CD4-positive, alpha-beta T cell treated with Interleukin-12 subunit alpha and Interleukin-12 subunit beta, for 1 hour (primary cell): Measurements from ENCODE around the gene FLACC1.
A peak's percentile ranks its signal among the peaks of the same experiment; 100 is the strongest.
"Not testable (repeated sequence)": the region's sequence is repeated elsewhere in the genome, so short reads cannot be mapped to it uniquely, and the experiment has no call there.

Experiments used
- DNase-seq: peaks from one replicate; pipeline ENCODE4 v3.0.0-alpha.2; 2020

Gene FLACC1, protein sequence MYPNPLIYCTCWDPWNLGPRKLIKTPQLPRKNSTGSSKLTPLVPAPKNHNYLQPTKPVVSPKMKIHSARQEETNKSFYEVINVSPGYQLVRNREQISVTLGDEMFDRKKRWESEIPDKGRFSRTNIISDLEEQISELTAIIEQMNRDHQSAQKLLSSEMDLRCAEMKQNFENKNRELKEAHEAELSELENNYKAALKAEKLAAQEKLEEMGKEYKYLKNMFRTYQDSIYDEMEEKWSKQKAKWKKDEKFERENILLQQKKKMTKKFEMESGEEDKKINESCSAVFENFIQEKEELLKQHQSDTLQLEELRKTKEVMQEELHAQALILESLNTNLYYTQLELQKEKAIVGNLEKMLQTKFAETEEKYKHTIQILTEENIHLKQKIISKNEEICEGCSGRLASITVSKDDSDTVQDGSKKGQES

DNA sequence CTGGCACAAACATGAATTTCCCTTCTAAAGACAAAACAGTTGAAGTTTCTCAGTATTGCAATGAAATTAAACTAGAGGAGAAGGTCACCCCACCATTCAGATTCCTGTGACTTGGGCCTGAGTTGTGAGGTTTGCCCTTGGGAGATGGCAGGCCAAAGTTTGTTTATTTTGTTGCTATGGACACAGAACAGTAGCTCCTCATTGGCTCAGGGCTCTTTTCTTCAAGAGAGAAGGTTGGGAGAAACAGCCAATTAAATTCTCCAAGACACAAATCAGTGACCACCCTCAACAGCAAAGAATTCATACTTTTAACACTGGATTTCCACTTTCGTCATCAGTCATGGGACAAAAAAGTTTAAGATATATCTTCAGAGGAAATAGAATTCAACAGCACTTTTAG is at the start of gene FLACC1:
TSS of gene FLACC1 (minus strand) at position 125 of the 400 bp plus-strand sequence. CDS start 5,941 bp downstream, outside the sequence.
- DNase-seq = peak; percentile 9

DNA sequence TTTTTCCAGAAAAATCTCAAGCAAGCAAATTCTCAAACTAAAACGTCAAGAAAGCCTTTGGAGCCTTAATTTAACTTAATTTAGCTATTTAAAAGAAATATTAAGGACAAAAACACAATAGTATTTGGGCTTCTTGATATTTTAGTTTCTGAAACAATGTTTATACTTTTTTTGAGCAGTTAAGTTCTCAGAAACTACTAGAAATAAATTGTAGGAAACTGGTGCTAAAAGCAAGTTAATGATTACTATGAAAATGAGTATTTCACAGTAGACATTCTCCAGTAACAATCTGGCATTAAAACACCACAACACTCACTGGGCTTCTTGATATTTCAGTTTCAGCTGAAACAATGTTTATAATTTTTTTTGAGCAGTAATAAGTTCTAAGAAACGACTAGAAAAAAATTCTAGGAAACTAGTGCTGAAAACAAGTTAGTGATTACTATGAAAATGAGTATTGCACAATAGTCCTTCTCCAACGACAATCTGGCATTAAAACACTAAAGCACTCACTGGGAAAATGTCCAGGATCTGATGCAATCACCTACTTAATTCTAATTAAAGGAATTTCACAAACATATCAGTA is 49.0 kb upstream of the FLACC1 start:
- no peak for DNase-seq

DNA sequence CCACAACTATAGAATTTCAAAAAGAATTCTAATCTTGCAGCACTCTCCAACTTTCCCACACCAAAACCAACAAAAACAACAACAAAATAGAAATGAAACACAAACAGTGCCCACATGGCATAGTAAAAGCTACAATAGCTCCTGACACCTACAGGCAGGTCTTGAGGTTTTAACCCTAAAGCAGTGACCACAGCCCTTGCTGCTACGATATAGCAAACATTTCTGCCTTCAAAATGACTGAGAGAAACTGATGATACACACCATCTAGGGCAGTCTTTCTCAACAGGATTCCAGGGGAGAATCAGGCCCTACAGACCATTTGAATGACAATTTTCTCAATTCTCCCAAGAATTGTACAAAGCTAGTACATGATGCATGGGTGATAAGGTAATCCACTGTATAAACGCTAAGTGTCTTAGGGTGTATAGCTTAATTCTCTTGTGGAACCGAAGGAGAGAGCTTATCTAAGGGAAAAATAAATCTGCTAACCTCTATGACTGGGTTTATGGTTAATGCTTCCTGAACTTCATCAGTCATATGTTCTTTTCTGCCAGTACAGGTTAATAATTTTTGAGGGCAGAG is 47.6 kb upstream of the FLACC1 start:
- DNase-seq = no peak

DNA sequence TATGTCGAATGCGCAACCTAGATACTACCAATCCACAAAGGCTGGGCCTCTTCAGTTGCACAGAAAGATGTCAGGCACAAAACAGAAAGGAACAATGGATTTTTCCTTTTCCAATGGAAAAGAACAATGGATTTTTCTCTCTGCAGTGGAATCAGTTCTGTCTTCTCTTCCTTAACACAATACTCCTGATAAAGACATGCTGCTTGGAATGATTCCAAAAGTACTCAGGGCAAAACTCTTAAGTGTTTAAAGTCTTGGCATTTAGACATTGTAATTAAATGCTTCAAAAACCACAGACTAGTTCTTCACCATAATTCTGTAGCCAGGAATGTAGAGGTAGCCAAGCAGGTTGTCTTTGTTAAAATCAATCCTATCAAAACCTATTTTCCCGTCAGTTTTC is 46.7 kb upstream of the FLACC1 start:
- DNase-seq = no peak

DNA sequence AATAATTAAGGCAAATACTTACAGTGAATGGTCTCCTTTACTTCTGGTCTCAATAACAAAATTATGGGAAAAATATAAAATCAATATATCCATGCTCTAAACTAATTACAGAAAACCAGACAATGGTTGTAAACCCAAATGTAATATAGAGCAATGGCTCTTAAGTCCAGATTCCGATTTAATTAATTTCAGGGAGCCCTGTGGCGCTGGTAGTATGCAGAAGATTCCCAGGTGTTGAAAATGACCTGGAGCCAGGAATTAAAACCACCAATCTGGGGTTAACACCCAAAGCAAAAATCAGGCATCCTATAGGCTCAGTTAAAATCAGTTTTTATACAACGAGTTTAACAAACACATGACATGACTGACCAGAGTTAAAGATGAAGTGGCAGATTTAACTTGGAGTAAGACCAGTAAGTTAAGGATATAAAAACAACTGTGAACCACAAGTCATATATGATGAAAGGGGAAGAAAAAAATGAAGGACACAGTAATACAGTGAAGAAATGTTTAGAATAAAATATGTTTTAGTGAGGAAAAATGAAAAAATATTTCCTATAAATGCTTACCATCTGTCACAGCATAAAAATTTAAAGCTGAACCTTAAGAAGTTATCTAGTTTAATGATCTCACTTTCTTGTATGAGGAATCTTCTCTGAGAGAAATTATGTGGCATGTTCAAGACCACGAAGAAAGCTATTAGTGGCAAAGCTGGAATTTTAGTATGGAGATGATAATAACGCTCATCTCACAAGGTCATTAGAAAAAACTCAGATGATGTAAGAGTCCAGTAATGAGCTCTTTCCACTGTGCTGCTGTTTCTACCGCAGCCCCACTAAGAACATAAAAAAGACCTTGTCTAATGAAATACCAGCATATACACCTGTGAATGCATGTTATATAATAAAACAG is 45.8 kb upstream of the FLACC1 start:
- DNase-seq = no peak

DNA sequence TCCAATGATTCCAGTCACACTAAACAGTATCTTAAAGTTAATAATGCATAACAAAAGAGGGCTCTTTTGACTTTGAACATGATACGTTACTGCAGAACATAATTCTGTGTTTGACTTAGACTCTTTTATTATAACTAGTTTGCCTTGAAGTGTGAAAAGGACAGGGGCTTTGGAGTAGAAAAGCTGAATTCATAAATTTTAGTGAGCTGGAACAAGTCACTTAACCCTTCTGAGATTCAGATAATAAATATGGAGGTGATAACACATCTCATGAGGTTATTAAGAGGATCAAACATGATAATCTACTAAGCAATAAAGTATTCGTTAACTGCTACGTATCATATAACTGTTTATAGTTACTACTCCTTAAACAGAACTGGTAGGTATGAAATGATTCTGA is 44.7 kb upstream of the FLACC1 start:
- DNase-seq = no peak

DNA sequence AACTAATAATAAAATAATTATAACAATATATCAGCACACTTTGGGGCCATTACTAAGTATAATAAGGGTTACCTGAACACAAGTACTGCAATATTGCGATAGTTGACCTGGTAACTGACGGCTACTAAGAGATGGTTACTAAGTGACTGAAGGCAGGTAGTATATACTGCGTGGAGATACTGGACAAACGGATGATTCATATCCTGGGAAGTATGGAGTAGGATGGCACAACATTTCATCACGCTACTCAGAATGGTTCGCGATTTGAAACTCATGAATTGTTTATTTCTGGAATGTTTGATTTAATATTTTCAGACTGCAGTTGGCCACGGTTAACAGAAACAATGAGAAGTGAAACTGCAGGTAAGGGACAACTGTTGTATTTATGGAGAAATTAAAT is 39.5 kb upstream of the FLACC1 start:
- no peak for DNase-seq

DNA sequence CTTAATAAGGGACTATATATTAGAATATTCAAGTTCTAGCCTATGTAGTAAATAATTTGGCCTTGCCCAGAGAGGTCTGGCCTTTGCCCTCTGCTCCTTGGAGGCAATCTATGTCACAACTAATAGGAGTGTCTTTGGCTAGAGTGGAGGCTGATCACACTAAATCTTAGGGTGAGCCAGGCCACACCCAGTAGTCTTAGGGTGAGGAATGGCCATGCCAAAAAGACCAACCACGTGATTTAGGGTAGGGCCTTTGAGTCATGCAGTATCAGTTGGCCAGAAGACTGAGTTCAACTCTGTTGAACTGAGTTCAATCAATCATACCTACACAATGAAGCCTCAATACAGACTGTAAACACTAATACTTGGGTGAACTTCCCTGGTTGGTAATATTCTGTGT is 26.0 kb upstream of the FLACC1 start:
- DNase-seq = no peak

DNA sequence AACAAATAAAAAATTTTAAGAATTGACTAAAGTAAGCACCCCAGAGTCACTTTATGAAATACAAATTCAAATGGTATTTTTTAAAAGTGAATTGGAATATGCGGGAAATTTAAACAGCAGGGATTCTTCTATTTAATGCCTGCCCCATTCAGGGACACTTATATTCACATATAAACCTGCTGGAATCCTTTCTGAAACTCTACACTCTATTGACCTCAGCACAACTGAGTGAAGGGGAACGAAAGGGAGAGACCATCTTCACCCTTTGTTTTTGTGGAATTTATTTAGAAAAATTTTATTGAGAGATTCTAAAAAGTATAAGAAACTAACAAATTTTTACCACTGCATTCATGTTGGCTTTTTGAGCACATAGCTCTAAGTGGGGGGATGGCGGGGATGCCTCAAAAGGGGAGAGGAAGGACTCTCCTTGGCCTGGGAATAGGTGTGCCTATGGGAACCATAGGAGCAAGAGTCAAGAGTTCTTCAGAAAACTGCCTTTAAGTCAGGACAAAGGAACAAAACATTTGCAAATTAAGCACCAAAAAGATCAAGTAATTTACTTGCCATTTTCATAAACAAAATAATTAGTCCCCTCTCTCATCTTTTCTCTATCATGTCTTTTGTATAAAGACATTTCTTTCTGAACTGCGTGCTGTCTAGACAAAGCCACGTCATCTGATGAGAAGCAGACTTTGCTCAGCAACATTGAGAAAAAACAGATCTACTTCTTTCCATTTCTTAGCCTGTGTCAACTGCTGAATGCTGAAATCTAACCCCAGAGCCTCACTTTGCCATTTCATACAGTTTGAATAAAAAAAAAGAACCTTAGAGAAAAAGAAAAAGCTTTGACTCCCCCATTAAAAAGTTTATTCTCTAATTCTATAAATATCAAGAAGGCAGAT is 21.6 kb upstream of the FLACC1 start:
- no peak for DNase-seq

DNA sequence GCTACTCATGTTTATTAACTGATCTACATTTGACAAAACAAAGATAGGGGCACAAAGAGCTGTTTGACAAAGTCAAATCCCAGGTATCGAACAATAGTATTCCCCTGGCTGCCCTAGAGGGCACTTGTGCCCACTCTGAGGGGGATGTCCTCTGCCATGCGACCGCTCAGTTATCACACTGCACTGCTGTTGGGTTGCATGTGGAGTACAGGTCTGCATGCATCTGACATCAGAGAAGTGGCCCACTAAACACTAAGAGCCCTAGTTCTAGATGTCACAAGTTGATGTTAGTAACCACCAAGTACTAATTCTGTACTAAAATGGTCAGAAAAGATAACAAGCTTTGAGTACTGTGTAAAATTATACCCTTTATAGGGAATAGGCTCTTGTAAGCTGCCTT is 20.1 kb upstream of the FLACC1 start:
- no peak for DNase-seq

DNA sequence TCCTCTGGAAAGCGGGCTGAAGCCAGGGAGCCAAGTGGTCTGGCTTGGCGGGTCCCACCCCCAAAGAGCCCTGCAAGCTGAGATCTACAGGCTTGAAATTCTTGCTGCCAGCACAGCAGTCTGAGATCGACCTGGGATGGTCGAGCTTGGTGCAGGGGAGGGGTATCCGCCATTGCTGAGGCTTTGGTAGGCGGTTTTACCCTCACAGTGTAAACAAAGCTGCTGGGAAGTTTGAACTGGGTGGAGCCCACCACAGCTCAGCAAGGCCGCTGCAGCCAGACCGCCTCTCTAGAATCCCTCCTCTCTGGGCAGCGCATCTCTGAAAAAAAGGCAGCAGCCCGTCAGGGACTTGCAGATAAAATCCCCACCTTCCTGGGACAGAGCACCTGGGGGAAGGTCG is 12.6 kb upstream of the FLACC1 start:
- no peak for DNase-seq

DNA sequence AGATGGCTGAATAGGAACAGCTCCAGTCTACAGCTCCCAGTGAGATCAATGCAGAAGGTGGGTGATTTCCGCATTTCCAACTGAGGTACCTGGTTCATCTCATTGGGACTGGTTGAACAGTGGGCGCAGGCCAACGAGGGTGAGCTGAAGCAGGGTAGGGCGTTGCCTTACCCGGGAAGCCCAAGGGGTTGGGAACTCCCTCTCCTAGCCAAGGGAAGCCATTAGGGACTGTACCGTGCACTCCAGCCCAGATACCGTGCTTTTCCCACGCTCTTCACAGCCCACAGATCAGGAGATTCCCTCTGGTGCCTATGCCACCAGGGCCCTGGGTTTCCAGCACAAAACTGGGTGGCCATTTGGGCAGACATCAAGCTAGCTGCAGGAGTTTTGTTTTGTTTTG is 12.2 kb upstream of the FLACC1 start:
- not testable (repeated sequence) for DNase-seq

DNA sequence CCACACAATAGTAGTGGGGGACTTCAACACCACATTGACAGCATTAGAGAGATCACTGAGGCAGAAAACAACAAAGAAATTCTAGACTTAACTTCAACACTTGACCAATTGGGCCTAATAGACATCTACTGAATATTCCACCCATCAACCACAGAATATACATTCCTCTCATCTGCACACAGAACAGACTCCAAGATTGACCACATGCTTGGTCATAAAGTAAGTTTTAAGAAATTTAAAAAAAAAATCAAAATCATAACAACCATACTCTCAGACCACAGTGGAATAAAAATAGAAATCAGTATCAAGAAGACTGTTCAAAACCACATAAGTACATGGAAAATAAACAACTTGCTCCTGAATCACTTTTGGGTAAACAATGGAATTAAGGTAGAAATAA is 9.0 kb upstream of the FLACC1 start:
- no peak for DNase-seq

DNA sequence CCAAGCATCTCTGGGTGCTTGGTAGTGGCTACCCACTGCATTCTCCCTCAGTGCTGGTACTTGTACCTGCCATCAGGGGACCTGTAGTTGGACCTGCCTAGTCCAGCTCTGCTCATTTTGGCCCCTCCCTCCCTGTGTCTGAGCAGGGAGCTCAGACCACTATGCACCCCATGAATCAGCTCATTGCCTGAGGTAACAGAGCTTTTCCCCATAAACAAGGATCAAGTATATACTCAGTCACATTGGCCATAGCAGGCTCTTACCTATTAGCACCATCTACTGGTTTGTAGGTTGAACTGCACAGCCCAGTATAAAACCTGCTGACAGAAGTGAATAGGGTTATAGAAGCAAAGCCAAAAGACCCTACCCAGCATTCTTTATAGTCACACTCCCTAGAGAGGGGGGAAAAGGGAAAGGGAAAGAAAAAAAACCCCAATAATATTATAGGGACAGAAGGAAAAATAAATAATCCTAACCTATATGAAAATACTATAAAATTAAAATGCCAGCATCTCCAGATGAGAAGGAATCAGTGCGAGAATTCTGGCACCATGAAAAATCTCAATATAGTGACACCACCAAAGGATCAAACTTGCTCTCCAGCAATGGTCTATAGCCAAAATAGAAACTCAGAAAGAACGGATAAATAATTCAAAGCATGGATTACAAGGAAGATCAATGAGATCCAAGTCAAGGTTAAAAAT is 6.9 kb upstream of the FLACC1 start:
- peak; percentile 72 for DNase-seq

DNA sequence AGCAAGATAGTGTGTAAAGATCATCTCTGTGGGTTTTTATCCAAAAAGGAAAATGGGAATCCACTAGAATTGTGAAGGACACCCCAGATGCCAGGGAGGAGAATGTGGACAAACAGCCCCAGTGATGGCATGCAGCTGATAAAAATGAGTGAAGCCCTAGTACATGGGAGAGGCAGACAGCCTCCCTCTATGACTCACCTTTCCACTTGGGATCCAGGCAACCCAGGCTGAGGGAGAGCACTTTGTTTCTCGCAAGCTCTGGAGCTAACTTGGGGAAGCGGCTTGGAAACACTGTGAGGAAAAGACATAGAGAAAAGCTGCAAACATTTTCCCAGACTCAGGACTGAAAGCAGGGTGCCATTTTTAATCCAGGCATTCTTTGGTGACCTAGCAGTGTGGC is 5.3 kb upstream of the FLACC1 start:
- no peak for DNase-seq

DNA sequence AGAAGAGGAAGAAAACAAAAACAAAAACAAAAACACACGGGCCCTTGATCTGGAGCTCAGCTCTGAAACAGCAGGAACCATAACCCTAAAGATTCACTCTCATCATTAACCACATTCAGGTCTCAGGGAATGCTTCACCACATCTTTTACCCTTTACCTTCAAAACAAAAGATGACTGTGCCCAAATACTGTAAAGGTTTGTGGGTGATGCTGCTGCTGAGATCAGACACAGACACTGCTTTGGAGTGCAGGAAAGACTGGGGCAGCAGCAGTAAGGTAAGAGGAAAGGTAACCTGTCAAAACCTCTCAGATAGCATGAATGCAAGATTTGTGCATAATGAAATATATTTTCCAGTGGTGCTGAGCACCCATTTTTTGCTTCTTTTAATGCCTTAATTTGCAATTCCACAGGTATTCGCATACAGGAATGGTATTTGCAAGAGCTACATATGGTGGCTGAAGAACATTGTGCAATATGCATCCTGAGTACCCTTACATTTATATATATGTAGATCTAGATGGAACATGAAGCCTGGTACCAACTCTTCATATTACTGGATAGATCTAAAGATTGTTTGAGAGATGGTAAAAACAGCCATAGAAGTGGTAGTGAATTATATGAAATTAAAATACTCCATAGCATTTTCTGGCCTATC is 4.1 kb upstream of the FLACC1 start:
- no peak for DNase-seq

DNA sequence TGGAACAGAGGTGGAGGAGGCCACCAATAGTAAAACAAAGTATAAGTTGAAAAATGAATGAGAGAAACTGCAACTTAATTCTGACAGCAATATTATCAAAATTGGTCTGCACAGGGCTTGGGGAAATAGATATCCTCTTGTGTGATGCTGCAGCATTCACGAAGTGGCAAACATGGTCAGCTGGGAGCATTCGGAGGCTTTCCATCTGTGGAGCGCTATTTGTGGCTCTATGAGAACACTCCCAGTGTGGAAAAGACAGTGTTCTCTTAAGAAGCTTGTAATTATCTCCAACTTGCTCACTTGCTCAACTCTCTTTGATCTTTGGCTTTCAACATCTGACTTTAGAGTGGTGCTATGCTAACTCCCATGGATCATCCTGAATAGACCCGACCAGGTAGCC is 3.1 kb upstream of the FLACC1 start:
- DNase-seq = no peak

DNA sequence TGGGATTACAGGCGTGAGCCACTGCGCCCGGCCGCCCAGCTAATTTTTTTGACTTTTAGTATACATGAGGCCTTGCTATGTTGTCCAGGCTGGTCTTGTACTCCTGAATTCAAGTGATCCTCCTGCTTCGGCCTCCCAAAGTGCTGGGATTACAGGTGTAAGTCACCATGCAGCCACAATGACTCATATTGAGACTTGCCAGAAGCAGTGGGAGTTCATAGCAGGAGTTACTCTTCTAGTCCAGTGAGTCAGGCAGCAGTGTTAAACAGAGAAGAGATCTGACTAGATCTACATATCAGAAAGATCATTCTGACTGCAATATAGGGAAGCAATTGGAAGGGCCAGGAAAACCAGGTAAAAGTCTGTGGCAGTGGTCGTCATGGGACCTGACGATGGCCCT is 1.5 kb upstream of the FLACC1 start:
- no peak for DNase-seq

DNA sequence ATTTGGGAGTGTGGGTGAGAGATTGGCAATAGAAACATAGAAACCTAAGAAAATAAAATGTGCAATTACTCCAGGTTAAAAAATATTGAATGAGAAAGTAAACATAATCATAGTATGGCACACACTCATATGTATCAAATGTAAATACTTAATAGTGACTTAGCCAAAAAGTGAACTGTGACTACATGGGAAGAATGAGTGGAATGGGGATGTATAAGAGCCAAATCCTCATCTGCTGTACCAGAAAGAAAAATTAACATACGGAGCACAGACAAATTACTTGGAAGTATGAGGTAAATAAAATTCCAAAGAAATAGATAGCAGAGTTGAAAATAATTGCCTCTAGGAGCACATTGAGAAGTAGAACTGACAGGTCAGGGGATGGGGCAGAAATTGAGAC is 4.0 kb downstream of the FLACC1 start:
- DNase-seq = no peak

DNA sequence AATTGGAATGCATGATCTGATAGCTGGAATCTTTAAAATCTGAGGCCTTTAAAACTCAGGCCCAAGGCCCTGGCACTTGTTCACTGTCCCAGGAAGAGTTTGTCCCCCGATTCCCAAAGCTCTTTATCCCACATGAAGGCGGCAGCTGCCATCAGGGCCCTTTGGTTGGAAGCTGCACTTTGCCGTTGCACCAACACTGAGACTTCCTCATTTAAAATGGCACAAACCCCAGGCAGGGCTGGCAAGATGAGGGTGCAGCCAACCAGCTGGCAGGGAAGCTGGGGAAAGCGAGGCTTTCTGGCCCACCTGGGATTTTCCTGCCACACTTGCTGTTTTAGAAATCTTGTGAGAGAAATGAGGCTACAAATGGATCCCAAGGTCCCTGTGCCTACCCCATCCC is 6.3 kb downstream of the FLACC1 start:
- DNase-seq = no peak

DNA sequence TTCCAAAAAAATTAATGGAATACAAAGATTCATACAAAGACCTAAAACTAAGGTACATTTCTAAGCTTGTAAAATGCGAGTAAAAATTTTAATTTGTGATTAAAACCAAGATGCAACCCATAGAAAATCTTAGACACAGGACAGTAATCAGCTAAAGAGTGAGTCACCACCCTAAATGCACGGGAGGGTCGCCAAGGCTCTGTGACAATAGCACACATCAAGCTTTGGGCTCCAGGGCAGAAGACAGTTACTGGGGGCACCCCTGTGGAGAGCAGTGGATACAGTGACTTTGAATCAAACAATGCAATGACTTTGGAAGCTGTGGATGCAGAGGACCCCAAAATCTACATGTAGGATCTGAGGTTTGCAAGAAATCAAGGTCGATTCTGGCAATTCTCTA is 7.5 kb downstream of the FLACC1 start:
- DNase-seq = no peak
